ENCODE measurements around the gene OR1C1. TPM values are rescaled to one million over a fixed set of nuclear protein-coding genes. Genes with fewer than 3 reads are reported as not detected.

The OR1C1 gene
- total and polyA plus RNA-seq, 2 donors (not counting 3 experiments of a cell fraction or from before 2014, with no cell fraction given), result not detected

DNA sequence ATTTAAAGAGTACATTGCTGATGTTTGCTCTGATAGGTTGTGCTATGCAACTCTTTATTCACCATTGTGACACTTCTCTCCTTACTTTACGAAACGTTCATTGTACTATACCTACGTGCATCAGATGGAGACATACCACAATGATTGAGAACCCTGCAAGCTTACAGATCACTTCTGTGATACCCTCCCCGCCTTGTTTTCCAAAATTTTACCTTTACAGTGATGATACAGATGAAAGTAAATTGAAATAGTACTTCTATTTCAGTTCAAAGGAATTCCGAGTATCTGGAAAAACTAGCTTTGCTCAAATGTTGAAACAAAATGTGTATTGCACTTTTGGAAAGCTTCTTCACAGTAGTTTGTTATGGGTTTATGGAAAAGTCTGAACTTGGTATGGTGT, 18.6 kb downstream of the OR1C1 start:
- Histone ChIP-seq H3K79me2 (ENCODE audit: control insufficient read depth, insufficient read depth, low read length) (no peaks in the 10 kb centered on the region), H3K4me1 (ENCODE audit: control insufficient read depth, extremely low read depth, insufficient read depth, low read length) (no peaks in the 10 kb centered on the region), H2AFZ (ENCODE audit: low read depth, low read length) (no peak overlapping the region), H3K27ac (ENCODE audit: insufficient read depth, low read depth, low read length) (no peak overlapping the region), H3K4me2 (ENCODE audit: insufficient read depth, low read length) (no peak overlapping the region), H3K9ac (replicated peaks; ENCODE audit: extremely low read depth, insufficient read depth, low read length) (no peak overlapping the region), H3K4me3 (replicated peaks in 1 of 3; ENCODE audit: insufficient read depth in 1 of 3, low read depth in 1 of 3, low read length in 3 of 3) (no peak overlapping the region), H4K20me1 (replicated peaks; ENCODE audit: control insufficient read depth, extremely low read depth, insufficient read depth, low read length) (no peaks in the 10 kb centered on the region), H3K9me1 (replicated peaks; ENCODE audit: control insufficient read depth, extremely low read depth, insufficient read depth, low read length) (no peaks in the 10 kb centered on the region), H3K36me3 (ENCODE audit: control insufficient read depth in 2 of 2, extremely low read depth in 1 of 2, insufficient read depth in 2 of 2, low read length in 2 of 2) (no peaks in the 10 kb centered on the region), H3K9me3 (replicated peaks; ENCODE audit: control insufficient read depth, insufficient read depth, low read length) (peaks cover 5% of the 10 kb centered on the region), H3K27me3 (ENCODE audit: control insufficient read depth in 2 of 2, insufficient read depth in 2 of 2, low read length in 2 of 2) (no peaks in the 10 kb centered on the region)
- intact Hi-C loops (cut with micrococcal nuclease) (no loop called here), dilution Hi-C loops (cut with MboI; ENCODE audit: extremely low pct_ligation_motif_present, low sequenced_read_pairs) (no loop called here)
- FAIRE-seq (no peak), DNase-seq (ENCODE audit: low read depth, low spot score) (no peak)
- BruUV-seq (replicated peaks), result no TSS peak
- ChIA-PET CTCF (no interaction called here), POLR2A (no interaction called here)
- TF ChIP-seq GATA2 (IDR thresholded peaks at IDR 0.05; ENCODE audit: insufficient read depth, insufficient read length, low read depth, low read length) (no peak), MAX (IDR thresholded peaks at IDR 0.05; ENCODE audit: insufficient read depth, insufficient read length) (no peak)

GRCh38 chr1:247740721-247741120, 19.6 kb downstream of the OR1C1 start:
- TF ChIP-seq MAX (IDR thresholded peaks at IDR 0.05; ENCODE audit: insufficient read depth, insufficient read length), result no peak
- no peak for TF ChIP-seq GATA2 (IDR thresholded peaks at IDR 0.05; ENCODE audit: insufficient read depth, insufficient read length, low read depth, low read length)
- no peak for TF ChIP-seq MYC (IDR thresholded peaks at IDR 0.05; ENCODE audit: low read depth, low read length)
- no peak for TF ChIP-seq FOS (IDR thresholded peaks at IDR 0.05; ENCODE audit: borderline replicate concordance, insufficient read depth, low read length)
- TF ChIP-seq POLR2AphosphoS5 (IDR thresholded peaks at IDR 0.05; ENCODE audit: insufficient read depth, low read depth, low read length), result no peak
- TF ChIP-seq, protein P1, sequence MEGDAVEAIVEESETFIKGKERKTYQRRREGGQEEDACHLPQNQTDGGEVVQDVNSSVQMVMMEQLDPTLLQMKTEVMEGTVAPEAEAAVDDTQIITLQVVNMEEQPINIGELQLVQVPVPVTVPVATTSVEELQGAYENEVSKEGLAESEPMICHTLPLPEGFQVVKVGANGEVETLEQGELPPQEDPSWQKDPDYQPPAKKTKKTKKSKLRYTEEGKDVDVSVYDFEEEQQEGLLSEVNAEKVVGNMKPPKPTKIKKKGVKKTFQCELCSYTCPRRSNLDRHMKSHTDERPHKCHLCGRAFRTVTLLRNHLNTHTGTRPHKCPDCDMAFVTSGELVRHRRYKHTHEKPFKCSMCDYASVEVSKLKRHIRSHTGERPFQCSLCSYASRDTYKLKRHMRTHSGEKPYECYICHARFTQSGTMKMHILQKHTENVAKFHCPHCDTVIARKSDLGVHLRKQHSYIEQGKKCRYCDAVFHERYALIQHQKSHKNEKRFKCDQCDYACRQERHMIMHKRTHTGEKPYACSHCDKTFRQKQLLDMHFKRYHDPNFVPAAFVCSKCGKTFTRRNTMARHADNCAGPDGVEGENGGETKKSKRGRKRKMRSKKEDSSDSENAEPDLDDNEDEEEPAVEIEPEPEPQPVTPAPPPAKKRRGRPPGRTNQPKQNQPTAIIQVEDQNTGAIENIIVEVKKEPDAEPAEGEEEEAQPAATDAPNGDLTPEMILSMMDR (IDR thresholded peaks at IDR 0.05; ENCODE audit: extremely low read depth in 1 of 2, insufficient read depth in 1 of 2, low read depth in 1 of 2, low read length in 2 of 2), result no peak
- no peak for TF ChIP-seq POLR2A (IDR thresholded peaks at IDR 0.05; ENCODE audit: low read depth, low read length)
- TF ChIP-seq EZH2 (IDR thresholded peaks at IDR 0.05; ENCODE audit: borderline replicate concordance, low read depth, low read length, severe bottlenecking), result no peak
- no peak for TF ChIP-seq JUN (IDR thresholded peaks at IDR 0.05; ENCODE audit: borderline replicate concordance, insufficient read depth, insufficient read length, low read depth)
- H3K9me1 ChIP-seq (replicated peaks; ENCODE audit: control insufficient read depth, extremely low read depth, insufficient read depth, low read length), result no peaks in the 10 kb centered on the region
- H2AFZ ChIP-seq (ENCODE audit: low read depth, low read length), result no peak overlapping the region
- no peak overlapping the region for H3K4me3 ChIP-seq (replicated peaks in 1 of 3; ENCODE audit: insufficient read depth in 1 of 3, low read depth in 1 of 3, low read length in 3 of 3)
- H3K9ac ChIP-seq (replicated peaks; ENCODE audit: extremely low read depth, insufficient read depth, low read length), result no peak overlapping the region
- intact Hi-C loops (cut with micrococcal nuclease) (no loop called here), dilution Hi-C loops (cut with MboI; ENCODE audit: extremely low pct_ligation_motif_present, low sequenced_read_pairs) (no loop called here)
- H3K27ac ChIP-seq (ENCODE audit: insufficient read depth, low read depth, low read length), result no peak overlapping the region
- no TSS peak for BruUV-seq (replicated peaks)
- H4K20me1 ChIP-seq (replicated peaks; ENCODE audit: control insufficient read depth, extremely low read depth, insufficient read depth, low read length), result no peaks in the 10 kb centered on the region
- peaks cover 5% of the 10 kb centered on the region for H3K9me3 ChIP-seq (replicated peaks; ENCODE audit: control insufficient read depth, insufficient read depth, low read length)
- FAIRE-seq, result no peak
- CTCF ChIA-PET, result no interaction called here
- no peaks in the 10 kb centered on the region for H3K27me3 ChIP-seq (ENCODE audit: control insufficient read depth in 2 of 2, insufficient read depth in 2 of 2, low read length in 2 of 2)
- POLR2A ChIA-PET, result no interaction called here
- no peaks in the 10 kb centered on the region for H3K36me3 ChIP-seq (ENCODE audit: control insufficient read depth in 2 of 2, extremely low read depth in 1 of 2, insufficient read depth in 2 of 2, low read length in 2 of 2)
- no peak for DNase-seq (ENCODE audit: low read depth, low spot score)
- H3K4me2 ChIP-seq (ENCODE audit: insufficient read depth, low read length), result no peak overlapping the region
- H3K4me1 ChIP-seq (ENCODE audit: control insufficient read depth, extremely low read depth, insufficient read depth, low read length), result no peaks in the 10 kb centered on the region
- H3K79me2 ChIP-seq (ENCODE audit: control insufficient read depth, insufficient read depth, low read length), result no peaks in the 10 kb centered on the region
